HFFc6 (cell line): ENCODE data around the gene DPP4. TPM values are rescaled to one million over a fixed set of nuclear protein-coding genes. Genes with fewer than 3 reads are reported as not detected.

Experiments
- DNase-seq: peaks from one replicate; pipeline ENCODE4 v3.0.0-alpha.2; 2018
- H3K27ac Mint-ChIP-seq: 2 replicates; pipeline ENCODE4 v1.8.0; 2020; ENCODE audit warnings: mild to moderate bottlenecking, mixed read lengths
- H3K27me3 Mint-ChIP-seq: 2 replicates; pipeline ENCODE4 v1.8.0; 2021; ENCODE audit warnings: mild to moderate bottlenecking, moderate library complexity, mixed read lengths; ENCODE audit not compliant: insufficient read depth
- H3K36me3 Mint-ChIP-seq: 2 replicates; pipeline ENCODE4 v1.8.0; 2021; ENCODE audit warnings: low read depth, mixed read lengths
- H3K4me1 Mint-ChIP-seq: 2 replicates; pipeline ENCODE4 v1.8.0; 2020; ENCODE audit warnings: low read depth, mixed read lengths
- H3K4me3 Mint-ChIP-seq: 2 replicates; pipeline ENCODE4 v1.8.0; 2020; ENCODE audit warnings: mild to moderate bottlenecking, moderate library complexity, mixed read lengths
- H3K9me3 Mint-ChIP-seq: 2 replicates; pipeline ENCODE4 v1.8.0; 2020; ENCODE audit warnings: mild to moderate bottlenecking, mixed read lengths
- CTCF ChIP-seq: fragments of 200-600 bp; sonication (generic); IDR thresholded peaks from 2 replicates; pipeline ENCODE4 v1.5.0; 2021; ENCODE audit warnings: antibody characterized with exemption, mild to moderate bottlenecking
- total RNA-seq, 6 experiments: library from RNA; stranded (reverse); fragmentation: NEBNext Ultra II Directional; extraction: Animal tissue kit (Norgen Biotek cat#: 25700); gene quantifications; 2 replicates in 1 of 6; 3 replicates in 5 of 6; pipeline ENCODE4 v1.2.3, GENCODE V29; 2021

Gene DPP4
- total RNA-seq, 6 experiments from 2014 or later, result 30.7 to 44.1 (median 36.4) TPM

- no peak for DNase-seq
- no peak overlapping the region for H3K4me3 Mint-ChIP-seq
- H3K36me3 Mint-ChIP-seq, result peaks cover 15% of the 10 kb centered on the region; the same call in 1 of the 2 replicates
- no peaks in the 10 kb centered on the region; the same call in 1 of the 2 replicates for H3K27me3 Mint-ChIP-seq
- H3K9me3 Mint-ChIP-seq, result no peaks in the 10 kb centered on the region
- TF ChIP-seq CTCF, result no peak
- H3K4me1 Mint-ChIP-seq, result peaks cover 20% of the 10 kb centered on the region; the same call in 1 of the 2 replicates
- H3K27ac Mint-ChIP-seq, result no peak overlapping the region
Observed at GRCh38 chr2:162016080-162016479, 57.9 kb downstream of the DPP4 start.

GRCh38 chr2:162014751-162015150 lies 59.3 kb downstream of the DPP4 start:
- Mint-ChIP-seq H3K27ac (peak overlapping the region; percentile 0; the same call in 1 of the 2 replicates), H3K36me3 (peaks cover 15% of the 10 kb centered on the region; the same call in 1 of the 2 replicates), H3K27me3 (no peaks in the 10 kb centered on the region; the same call in 1 of the 2 replicates), H3K4me3 (peak overlapping the region; percentile 51; the same call in 1 of the 2 replicates), H3K4me1 (peaks cover 20% of the 10 kb centered on the region; the same call in 1 of the 2 replicates), H3K9me3 (no peaks in the 10 kb centered on the region)
- TF ChIP-seq CTCF, result no peak
- no peak for DNase-seq

- TF ChIP-seq CTCF, result no peak
- Mint-ChIP-seq H3K27me3 (no peaks in the 10 kb centered on the region; the same call in 1 of the 2 replicates), H3K4me3 (no peak overlapping the region)
Observed at GRCh38 chr2:162013514-162014475, 60.2 kb downstream of the DPP4 start.

GRCh38 chr2:162012565-162013058 lies 61.4 kb downstream of the DPP4 start:
- Mint-ChIP-seq H3K9me3 (no peaks in the 10 kb centered on the region), H3K4me1 (peaks cover 20% of the 10 kb centered on the region; the same call in 1 of the 2 replicates), H3K36me3 (peaks cover 15% of the 10 kb centered on the region; the same call in 1 of the 2 replicates), H3K4me3 (no peak overlapping the region), H3K27me3 (no peaks in the 10 kb centered on the region; the same call in 1 of the 2 replicates), H3K27ac (no peak overlapping the region)
- no peak for TF ChIP-seq CTCF
- DNase-seq, result no peak

More at GRCh38 chr2:162013514-162014475, 60.2 kb downstream of the DPP4 start:
- DNase-seq, result no peak
- H3K36me3 Mint-ChIP-seq, result peaks cover 15% of the 10 kb centered on the region; the same call in 1 of the 2 replicates
- no peaks in the 10 kb centered on the region for H3K9me3 Mint-ChIP-seq
- H3K4me1 Mint-ChIP-seq, result peaks cover 20% of the 10 kb centered on the region; the same call in 1 of the 2 replicates
- no peak overlapping the region for H3K27ac Mint-ChIP-seq

- Mint-ChIP-seq H3K27ac (no peak overlapping the region), H3K36me3 (peaks cover 15% of the 10 kb centered on the region; the same call in 1 of the 2 replicates), H3K4me1 (peaks cover 20% of the 10 kb centered on the region; the same call in 1 of the 2 replicates), H3K4me3 (no peak overlapping the region), H3K27me3 (no peaks in the 10 kb centered on the region), H3K9me3 (no peaks in the 10 kb centered on the region)
- DNase-seq, result no peak
- no peak for TF ChIP-seq CTCF
Observed at GRCh38 chr2:162011706-162012564, 62.1 kb downstream of the DPP4 start.
